Left ventricle myocardium inferior (tissue), 1 donor: ENCODE results near the gene SLC46A3. TPM values are rescaled to one million over a fixed set of nuclear protein-coding genes. Genes with fewer than 3 reads are reported as not detected.
A peak's percentile ranks its signal among the peaks of the same experiment; 100 is the strongest.

Source experiments
- DNase-seq: peaks from one replicate; pipeline ENCODE4 v3.0.0-alpha.2; 2020
- H3K27ac ChIP-seq: fragments of 200-600 bp; replicated peaks from 2 replicates; pipeline ENCODE4 v1.8.0; 2021
- H3K27me3 ChIP-seq: fragments of 200-600 bp; 2 replicates; pipeline ENCODE4 v1.8.0; 2021; ENCODE audit warnings: low read depth
- H3K36me3 ChIP-seq: fragments of 200-600 bp; 2 replicates; pipeline ENCODE4 v1.8.0; 2021
- H3K4me1 ChIP-seq: fragments of 200-600 bp; 2 replicates; pipeline ENCODE4 v1.8.0; 2021
- H3K4me3 ChIP-seq: fragments of 200-600 bp; 2 replicates; pipeline ENCODE4 v1.8.0; 2021; ENCODE audit warnings: mild to moderate bottlenecking, moderate library complexity
- H3K9me3 ChIP-seq: fragments of 200-600 bp; replicated peaks from 2 replicates; pipeline ENCODE4 v1.8.0; 2021
- intact Hi-C: fragments of 100-400 bp; cut with micrococcal nuclease; formaldehyde crosslinking; loops from one replicate; pipeline ENCODE4 v1.11.0; 2022
- total RNA-seq: library from RNA; stranded (reverse); fragmentation: NEBNext Ultra II Directional; extraction: Animal tissue kit (Norgen Biotek cat#: 25700); gene quantifications from one replicate; pipeline ENCODE4 v1.2.1, GENCODE V29; 2021
- TF ChIP-seq, protein P1 (sequence below): fragments of 200-600 bp; IDR thresholded peaks from 2 replicates; pipeline ENCODE4 v1.8.0; 2021; ENCODE audit warnings: antibody characterized with exemption, mild to moderate bottlenecking, borderline replicate concordance
- donor health status: DM: no; HTN: yes; CAD: no; lungs with severe emphysema.

Gene SLC46A3
- total RNA-seq, 1 donor from 2014 or later: 16.7 TPM

DNA sequence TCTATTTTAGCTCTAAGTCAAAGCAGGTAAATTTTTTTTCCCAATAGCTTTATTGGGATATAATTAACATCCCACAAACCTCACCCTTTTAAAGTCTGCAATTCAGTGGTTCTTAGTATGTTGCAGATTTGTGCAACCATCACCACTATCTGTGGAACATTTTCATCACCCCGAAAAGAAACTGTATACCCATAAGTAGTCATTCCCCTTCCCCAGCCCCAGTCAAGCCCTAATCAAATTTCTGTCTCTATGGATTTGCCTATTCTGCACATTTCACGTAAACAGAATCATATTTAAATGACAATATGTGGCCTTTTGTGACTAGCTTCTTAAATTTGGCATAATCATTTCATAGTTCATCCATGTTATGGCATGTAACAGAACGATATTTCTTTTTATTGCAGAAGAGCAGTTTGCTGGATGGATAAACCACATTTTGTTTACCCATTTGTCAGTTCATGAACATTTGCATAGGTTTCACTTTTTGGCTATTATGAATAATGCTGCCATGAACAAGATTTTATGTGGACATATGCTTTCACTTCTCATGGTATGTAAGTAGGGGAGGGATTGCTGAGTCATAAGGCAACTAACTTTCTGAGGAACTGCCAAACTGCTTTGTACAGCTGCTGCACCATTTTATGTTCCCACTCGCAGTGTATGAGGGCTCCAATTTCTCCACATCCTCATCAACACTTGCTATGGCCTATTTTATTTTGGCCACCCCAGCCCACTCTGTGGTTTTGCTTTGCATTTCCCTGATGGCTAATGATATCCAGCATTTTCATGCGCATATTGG lies 10.9 kb downstream of the SLC46A3 start:
- Histone ChIP-seq H3K4me3 (no peak overlapping the region), H3K27me3 (no peaks in the 10 kb centered on the region), H3K36me3 (peaks cover 63% of the 10 kb centered on the region), H3K27ac (no peak overlapping the region), H3K4me1 (peaks cover 7% of the 10 kb centered on the region), H3K9me3 (no peaks in the 10 kb centered on the region)
- intact Hi-C loops: no loop called here
- TF ChIP-seq, protein P1, sequence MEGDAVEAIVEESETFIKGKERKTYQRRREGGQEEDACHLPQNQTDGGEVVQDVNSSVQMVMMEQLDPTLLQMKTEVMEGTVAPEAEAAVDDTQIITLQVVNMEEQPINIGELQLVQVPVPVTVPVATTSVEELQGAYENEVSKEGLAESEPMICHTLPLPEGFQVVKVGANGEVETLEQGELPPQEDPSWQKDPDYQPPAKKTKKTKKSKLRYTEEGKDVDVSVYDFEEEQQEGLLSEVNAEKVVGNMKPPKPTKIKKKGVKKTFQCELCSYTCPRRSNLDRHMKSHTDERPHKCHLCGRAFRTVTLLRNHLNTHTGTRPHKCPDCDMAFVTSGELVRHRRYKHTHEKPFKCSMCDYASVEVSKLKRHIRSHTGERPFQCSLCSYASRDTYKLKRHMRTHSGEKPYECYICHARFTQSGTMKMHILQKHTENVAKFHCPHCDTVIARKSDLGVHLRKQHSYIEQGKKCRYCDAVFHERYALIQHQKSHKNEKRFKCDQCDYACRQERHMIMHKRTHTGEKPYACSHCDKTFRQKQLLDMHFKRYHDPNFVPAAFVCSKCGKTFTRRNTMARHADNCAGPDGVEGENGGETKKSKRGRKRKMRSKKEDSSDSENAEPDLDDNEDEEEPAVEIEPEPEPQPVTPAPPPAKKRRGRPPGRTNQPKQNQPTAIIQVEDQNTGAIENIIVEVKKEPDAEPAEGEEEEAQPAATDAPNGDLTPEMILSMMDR: no peak
- DNase-seq: no peak

DNA sequence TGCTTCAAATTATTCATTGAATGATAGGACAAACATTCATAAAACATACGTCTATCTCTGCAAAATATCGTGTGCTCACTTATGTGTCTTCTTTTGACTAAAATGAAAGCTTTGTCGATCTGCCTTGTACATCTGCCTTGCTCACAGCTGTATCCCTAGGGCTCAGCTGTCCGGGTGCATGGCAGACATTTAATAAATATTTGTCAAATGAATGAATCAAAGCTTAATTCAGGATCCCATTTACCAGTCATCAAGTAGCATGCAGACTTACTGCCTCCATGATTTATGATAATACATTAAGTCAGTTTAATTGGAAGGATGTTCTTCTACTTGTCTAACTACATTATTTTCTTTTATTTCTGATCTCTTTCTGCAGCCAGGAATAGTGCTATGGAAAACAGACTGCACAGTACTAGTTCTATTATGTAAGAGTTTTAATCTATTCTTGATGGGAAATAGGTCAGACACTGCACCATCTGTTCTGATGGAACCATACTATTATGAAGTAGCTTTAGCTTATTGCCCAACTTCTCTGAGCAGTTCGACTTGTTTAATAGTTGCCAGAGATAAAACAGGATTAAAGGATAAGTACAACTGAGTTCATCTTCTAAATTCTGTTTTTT lies 13.2 kb downstream of the SLC46A3 start:
- Histone ChIP-seq H3K9me3 (no peaks in the 10 kb centered on the region), H3K27me3 (no peaks in the 10 kb centered on the region), H3K27ac (peak overlapping the region; percentile 0), H3K4me1 (peaks cover 7% of the 10 kb centered on the region), H3K4me3 (no peak overlapping the region), H3K36me3 (peaks cover 70% of the 10 kb centered on the region)
- intact Hi-C loops: no loop called here
- TF ChIP-seq, protein P1: no peak
- DNase-seq: no peak

DNA sequence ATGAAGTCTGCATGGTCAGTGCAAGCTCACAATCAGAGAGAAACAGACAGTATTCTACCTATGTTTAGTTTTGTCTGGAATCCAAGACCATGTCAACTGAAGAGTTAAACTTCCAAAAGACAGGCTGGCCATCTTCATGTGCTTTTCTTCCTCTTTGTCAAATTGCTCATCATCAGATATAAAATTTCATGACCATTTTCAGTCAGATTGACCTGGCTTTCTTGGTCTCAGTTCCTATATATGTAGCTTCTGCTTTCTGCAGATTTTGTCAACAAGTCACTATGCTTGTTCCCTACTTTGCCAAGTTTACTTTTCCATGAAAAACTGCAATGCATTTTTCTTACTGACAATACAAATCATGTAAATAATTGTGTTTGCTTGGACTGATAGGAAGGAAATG lies 13.9 kb downstream of the SLC46A3 start:
- intact Hi-C loops: no loop called here

DNA sequence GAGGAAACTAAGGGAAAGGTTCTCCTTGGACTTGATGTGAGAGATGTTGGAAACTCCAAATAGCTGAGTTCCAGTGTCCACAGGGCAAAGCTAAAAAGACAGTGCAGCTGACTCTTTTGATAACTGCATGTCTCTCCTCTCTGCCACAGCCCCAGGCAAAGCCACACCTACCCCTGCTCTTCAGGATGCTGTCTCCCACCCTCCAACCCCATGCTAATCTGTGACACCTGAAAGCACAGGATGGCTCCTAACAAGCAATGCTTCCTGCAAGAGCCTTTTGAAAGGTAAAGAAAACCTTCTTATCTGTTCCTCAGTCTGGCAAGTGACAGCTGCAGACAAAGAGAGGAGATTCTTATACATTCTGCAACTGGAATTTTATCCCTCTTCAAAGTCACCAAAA lies 14.5 kb downstream of the SLC46A3 start:
- Histone ChIP-seq H3K4me1 (peaks cover 7% of the 10 kb centered on the region), H3K27ac (no peak overlapping the region), H3K27me3 (no peaks in the 10 kb centered on the region), H3K36me3 (peaks cover 70% of the 10 kb centered on the region), H3K4me3 (no peak overlapping the region), H3K9me3 (no peaks in the 10 kb centered on the region)
- intact Hi-C loops: no loop called here
- DNase-seq: no peak
- TF ChIP-seq, protein P1: no peak

More for the DNA sequence above, 13.9 kb downstream of the SLC46A3 start:
- Histone ChIP-seq H3K4me3 (no peak overlapping the region), H3K27me3 (no peaks in the 10 kb centered on the region), H3K36me3 (peaks cover 70% of the 10 kb centered on the region), H3K9me3 (no peaks in the 10 kb centered on the region), H3K27ac (peak overlapping the region; percentile 0), H3K4me1 (peaks cover 7% of the 10 kb centered on the region)
- TF ChIP-seq, protein P1: no peak
- DNase-seq: no peak

DNA sequence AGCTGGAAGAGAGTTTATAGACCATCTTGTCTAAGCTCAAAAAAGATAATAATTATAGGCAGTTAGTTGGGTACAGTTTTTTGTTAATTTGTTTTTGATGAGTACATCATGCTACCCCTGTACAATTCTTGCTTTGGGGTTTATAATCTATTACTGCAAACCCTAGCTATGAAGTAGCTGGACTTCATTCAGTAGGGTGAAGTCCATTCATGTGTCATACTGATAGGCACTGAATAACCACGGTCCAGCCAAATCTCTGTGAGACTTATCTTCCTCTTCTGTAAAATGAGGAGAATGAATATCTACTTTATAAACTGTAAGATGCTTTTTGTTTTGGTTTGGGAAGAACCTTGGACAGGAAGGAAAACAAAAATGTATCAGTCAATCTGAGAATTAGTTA lies 19.5 kb downstream of the SLC46A3 start:
- intact Hi-C loops: no loop called here
- TF ChIP-seq, protein P1: no peak
- Histone ChIP-seq H3K36me3 (peaks cover 69% of the 10 kb centered on the region), H3K4me1 (no peaks in the 10 kb centered on the region), H3K27me3 (no peaks in the 10 kb centered on the region), H3K4me3 (no peak overlapping the region), H3K27ac (no peak overlapping the region), H3K9me3 (no peaks in the 10 kb centered on the region)
- no peak for DNase-seq
